Uterus (tissue), 2 donors: ENCODE data around the gene SCGB3A1.

Source experiments
- POLR2A ChIP-seq, 2 donors: fragments of 450-650 bp; IDR thresholded peaks; one replicate each; pipeline ENCODE4 v1.6.1; 2016; ENCODE audit warnings: antibody characterized with exemption in 2 of 2, mild to moderate bottlenecking in 1 of 2, moderate library complexity in 1 of 2
- TF ChIP-seq, protein P1 (sequence below), 4 experiments: fragments of 200-600 bp in 2 of 4; fragments of 450-650 bp in 2 of 4; sonication (generic) in 2 of 4; IDR thresholded peaks; one replicate each; pipeline ENCODE4 v1.5.1; 2016 to 2019; ENCODE audit warnings: antibody characterized with exemption in 4 of 4, mild to moderate bottlenecking in 2 of 4, moderate library complexity in 1 of 4

GRCh38 chr5:180609386-180609785 is 18.1 kb upstream of the SCGB3A1 start:
- TF ChIP-seq, protein P1, sequence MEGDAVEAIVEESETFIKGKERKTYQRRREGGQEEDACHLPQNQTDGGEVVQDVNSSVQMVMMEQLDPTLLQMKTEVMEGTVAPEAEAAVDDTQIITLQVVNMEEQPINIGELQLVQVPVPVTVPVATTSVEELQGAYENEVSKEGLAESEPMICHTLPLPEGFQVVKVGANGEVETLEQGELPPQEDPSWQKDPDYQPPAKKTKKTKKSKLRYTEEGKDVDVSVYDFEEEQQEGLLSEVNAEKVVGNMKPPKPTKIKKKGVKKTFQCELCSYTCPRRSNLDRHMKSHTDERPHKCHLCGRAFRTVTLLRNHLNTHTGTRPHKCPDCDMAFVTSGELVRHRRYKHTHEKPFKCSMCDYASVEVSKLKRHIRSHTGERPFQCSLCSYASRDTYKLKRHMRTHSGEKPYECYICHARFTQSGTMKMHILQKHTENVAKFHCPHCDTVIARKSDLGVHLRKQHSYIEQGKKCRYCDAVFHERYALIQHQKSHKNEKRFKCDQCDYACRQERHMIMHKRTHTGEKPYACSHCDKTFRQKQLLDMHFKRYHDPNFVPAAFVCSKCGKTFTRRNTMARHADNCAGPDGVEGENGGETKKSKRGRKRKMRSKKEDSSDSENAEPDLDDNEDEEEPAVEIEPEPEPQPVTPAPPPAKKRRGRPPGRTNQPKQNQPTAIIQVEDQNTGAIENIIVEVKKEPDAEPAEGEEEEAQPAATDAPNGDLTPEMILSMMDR (IDR thresholded peaks at IDR 0.05) = no peak
- no peak for TF ChIP-seq POLR2A (IDR thresholded peaks at IDR 0.05)
